ENCODE results near the gene DHX15.

DHX15 gene

GRCh38 chr4:24584211-24584850 lies at the start of gene DHX15:
Gene DHX15, minus strand, starts transcription at chr4:24584554. Its CDS starts 161 bp downstream, at chr4:24584393.
- peak; percentile 99 for DNase-seq (ENCODE audit: low spot score)

- DNase-seq (ENCODE audit: low spot score) = no peak
These were observed 47.7 kb upstream of the DHX15 start for GRCh38 chr4:24632011-24632410.

GRCh38 chr4:24630937-24631336 lies 46.6 kb upstream of the DHX15 start:
- DNase-seq (ENCODE audit: low spot score) = no peak

GRCh38 chr4:24625091-24625490 lies 40.7 kb upstream of the DHX15 start:
- DNase-seq (ENCODE audit: low spot score) = no peak

- DNase-seq (ENCODE audit: low spot score) = no peak
These were observed 40.0 kb upstream of the DHX15 start for GRCh38 chr4:24624381-24624780.

- no peak for DNase-seq (ENCODE audit: low spot score)
These were observed 37.9 kb upstream of the DHX15 start for GRCh38 chr4:24622146-24622834.

- no peak for DNase-seq (ENCODE audit: low spot score)
These were observed 31.6 kb upstream of the DHX15 start for GRCh38 chr4:24615977-24616376.

GRCh38 chr4:24614881-24615280 lies 30.5 kb upstream of the DHX15 start:
- DNase-seq (ENCODE audit: low spot score) = no peak

- DNase-seq (ENCODE audit: low spot score) = no peak
These were observed 29.1 kb upstream of the DHX15 start for GRCh38 chr4:24613502-24613901.

- no peak for DNase-seq (ENCODE audit: low spot score)
These were observed 27.2 kb upstream of the DHX15 start for GRCh38 chr4:24611575-24611974.

GRCh38 chr4:24607334-24607733 lies 23.0 kb upstream of the DHX15 start:
- no peak for DNase-seq (ENCODE audit: low spot score)

GRCh38 chr4:24605216-24605615 lies 20.9 kb upstream of the DHX15 start:
- DNase-seq (ENCODE audit: low spot score) = no peak

GRCh38 chr4:24604558-24605214 lies 20.3 kb upstream of the DHX15 start:
- DNase-seq (ENCODE audit: low spot score) = no peak

GRCh38 chr4:24603343-24603742 lies 19.0 kb upstream of the DHX15 start:
- DNase-seq (ENCODE audit: low spot score) = no peak

- no peak for DNase-seq (ENCODE audit: low spot score)
These were observed 16.8 kb upstream of the DHX15 start for GRCh38 chr4:24601121-24601520.

GRCh38 chr4:24599275-24599674 lies 14.9 kb upstream of the DHX15 start:
- DNase-seq (ENCODE audit: low spot score) = no peak

GRCh38 chr4:24598025-24598424 lies 13.7 kb upstream of the DHX15 start:
- DNase-seq (ENCODE audit: low spot score) = no peak

- DNase-seq (ENCODE audit: low spot score) = no peak
These were observed 11.3 kb upstream of the DHX15 start for GRCh38 chr4:24595659-24596058.

- DNase-seq (ENCODE audit: low spot score) = peak; percentile 42
These were observed 10.5 kb upstream of the DHX15 start for GRCh38 chr4:24594887-24595286.

GRCh38 chr4:24589448-24589847 lies 5.1 kb upstream of the DHX15 start:
- no peak for DNase-seq (ENCODE audit: low spot score)

- no peak for DNase-seq (ENCODE audit: low spot score)
These were observed 4.0 kb upstream of the DHX15 start for GRCh38 chr4:24588216-24588954.

- DNase-seq (ENCODE audit: low spot score) = peak; percentile 75
These were observed 723 bp downstream of the DHX15 start for GRCh38 chr4:24583451-24584210.

Measured in HuH-7 (cell line).